AG10803 (cell line): ENCODE measurements around the gene PHF21B.
"Not testable (repeated sequence)": the region's sequence is repeated elsewhere in the genome, so short reads cannot be mapped to it uniquely, and the experiment has no call there.

Experiments
- DNase-seq: peaks from one replicate; pipeline ENCODE4 v3.0.0; 2010; ENCODE audit warnings: low read depth
- H3K4me3 ChIP-seq: 2 replicates; pipeline ENCODE4 v1.5.1; 2011; ENCODE audit warnings: mild to moderate bottlenecking, low read length, control low read depth
- TF ChIP-seq, protein P1 (sequence below): conservative IDR thresholded peaks from 2 replicates; pipeline ENCODE4 v1.5.1; 2011; ENCODE audit warnings: mild to moderate bottlenecking, low read length, control low read depth, inconsistent platforms

Gene PHF21B

DNA sequence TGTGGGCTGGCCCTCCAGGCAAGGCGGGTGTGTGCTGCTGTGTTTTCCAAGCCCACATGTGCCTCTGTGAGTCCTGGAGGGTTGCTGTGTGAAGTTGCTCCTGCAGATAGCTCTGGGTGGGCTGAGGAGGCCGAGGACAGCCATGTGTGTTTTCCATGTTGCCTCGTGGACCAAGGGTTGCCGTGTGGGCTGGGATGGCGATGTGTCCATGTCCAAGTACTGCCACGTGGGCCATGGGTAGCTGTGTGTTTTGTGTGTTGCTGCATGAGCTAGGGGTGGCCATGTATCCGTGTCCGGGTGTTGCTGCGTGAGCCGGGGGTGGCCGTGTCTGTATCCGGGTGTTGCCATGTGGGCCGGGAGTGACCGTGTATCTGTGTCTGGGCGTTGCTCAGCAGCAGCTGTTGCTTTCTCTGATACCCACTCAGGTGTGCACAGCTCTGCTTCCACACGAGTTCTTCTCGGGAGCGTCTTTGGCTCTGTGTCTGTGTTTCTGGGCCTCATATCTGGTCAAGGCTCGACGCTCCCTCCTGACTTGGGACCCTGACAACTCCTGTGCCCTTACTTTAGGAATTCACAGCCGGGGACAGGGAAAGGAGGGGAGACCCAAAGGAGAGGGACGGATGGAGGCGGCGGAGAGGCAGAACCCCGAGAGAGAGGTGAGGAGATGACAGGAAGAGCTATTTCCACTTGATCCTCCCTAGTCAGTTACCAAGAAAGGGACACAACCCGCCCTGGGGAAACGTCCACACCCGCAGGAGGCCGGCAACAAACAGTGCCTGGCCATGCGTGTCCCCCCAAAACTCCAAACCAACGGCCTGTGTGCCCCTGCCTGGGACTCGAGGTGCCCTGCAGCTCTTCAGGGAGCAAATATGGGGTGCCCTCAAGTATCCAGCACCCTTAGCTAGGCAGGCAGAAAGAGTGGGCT, 83.1 kb downstream of the PHF21B start:
- no peak overlapping the region for H3K4me3 ChIP-seq
- TF ChIP-seq, protein P1, sequence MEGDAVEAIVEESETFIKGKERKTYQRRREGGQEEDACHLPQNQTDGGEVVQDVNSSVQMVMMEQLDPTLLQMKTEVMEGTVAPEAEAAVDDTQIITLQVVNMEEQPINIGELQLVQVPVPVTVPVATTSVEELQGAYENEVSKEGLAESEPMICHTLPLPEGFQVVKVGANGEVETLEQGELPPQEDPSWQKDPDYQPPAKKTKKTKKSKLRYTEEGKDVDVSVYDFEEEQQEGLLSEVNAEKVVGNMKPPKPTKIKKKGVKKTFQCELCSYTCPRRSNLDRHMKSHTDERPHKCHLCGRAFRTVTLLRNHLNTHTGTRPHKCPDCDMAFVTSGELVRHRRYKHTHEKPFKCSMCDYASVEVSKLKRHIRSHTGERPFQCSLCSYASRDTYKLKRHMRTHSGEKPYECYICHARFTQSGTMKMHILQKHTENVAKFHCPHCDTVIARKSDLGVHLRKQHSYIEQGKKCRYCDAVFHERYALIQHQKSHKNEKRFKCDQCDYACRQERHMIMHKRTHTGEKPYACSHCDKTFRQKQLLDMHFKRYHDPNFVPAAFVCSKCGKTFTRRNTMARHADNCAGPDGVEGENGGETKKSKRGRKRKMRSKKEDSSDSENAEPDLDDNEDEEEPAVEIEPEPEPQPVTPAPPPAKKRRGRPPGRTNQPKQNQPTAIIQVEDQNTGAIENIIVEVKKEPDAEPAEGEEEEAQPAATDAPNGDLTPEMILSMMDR = no peak
- no peak for DNase-seq

DNA sequence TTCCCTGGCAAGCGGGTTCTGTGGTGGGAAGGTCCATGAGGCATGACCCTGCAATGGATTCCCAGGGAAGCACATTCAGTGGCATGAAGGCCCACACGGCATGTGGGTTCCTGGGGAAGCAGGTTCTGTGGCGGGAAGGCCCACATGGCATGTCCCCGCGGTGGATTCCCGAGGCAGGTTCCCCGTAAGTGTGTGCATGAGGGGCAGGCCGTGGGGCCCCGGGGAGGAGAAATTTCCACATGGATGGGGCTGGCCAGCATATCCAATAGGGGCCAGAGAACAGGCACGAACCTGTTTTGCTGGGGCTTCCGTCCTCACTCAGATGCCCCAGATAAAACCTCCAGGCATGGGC, 83.7 kb downstream of the PHF21B start:
- no peak overlapping the region for H3K4me3 ChIP-seq
- TF ChIP-seq, protein P1 = no peak
- no peak for DNase-seq

DNA sequence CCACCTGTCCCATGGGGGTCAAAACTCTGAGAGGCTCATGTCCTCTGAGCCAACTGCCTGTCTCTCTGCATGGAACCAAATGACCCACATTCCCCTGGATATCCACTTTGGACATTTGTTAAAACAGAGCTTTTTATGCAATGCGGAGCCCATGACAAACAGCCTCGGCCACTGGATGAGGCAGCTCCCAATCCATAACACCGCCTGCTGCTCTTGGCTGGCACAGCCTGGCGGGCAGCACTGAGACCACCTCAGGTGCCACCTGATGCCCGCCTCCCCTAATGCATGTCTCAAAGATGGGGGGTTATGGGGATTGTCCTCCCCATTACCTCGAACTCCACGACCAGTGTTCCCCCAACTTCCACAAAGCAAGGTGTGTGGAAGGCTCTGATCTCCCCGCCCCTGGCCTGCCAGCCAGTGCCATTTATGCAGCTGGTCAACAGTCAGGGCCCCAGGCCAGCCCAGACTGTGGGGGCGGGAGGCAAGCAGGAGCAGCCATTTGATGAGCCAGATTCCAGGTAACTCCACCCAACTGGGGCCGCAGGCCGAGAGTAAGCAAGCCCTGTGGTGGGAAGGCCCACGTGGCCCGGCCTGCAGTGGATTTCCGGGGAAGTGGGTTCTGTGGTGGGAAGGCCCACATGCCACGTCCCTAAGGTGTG, 84.2 kb downstream of the PHF21B start:
- H3K4me3 ChIP-seq = no peak overlapping the region
- TF ChIP-seq, protein P1 = no peak
- DNase-seq = no peak

DNA sequence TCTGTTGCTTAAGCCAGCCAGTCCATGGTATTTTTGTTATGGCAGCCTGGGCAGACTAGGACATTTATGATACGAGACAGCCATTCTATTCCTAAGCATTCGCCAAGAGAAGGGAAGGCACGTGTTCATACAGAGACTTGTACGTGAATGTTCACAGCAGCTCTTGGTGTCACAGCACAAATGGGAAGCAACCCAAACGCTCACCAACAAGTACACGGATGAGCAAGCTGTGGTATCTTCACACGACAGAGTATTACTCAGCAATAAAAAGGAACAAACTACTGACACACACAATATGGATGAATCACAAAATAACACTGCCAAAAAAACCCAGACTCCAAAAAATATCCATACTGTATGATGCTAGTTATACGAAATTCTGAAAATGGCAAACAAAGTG, 85.1 kb downstream of the PHF21B start:
- no peak overlapping the region for H3K4me3 ChIP-seq
- no peak for DNase-seq
- TF ChIP-seq, protein P1 = no peak

DNA sequence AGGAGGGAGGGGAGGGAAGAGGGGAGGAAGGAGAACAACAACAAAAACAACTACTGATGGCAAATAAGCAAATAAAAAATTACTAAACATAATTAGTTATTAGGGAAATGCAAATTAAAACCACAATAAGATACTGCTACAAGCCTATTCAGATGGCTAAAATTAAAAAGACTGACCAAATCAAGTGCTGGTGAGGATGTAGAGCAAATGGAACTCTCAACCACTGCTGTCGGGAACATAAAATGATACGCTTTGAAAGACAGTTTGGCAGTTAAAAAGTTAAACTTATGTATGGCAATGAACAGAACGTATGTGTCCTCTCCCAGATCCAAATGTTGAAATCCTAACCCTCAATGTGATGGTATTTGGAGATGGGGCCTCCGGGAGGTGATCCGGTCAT, 85.7 kb downstream of the PHF21B start:
- TF ChIP-seq, protein P1 = no peak
- DNase-seq = no peak
- H3K4me3 ChIP-seq = no peak overlapping the region

DNA sequence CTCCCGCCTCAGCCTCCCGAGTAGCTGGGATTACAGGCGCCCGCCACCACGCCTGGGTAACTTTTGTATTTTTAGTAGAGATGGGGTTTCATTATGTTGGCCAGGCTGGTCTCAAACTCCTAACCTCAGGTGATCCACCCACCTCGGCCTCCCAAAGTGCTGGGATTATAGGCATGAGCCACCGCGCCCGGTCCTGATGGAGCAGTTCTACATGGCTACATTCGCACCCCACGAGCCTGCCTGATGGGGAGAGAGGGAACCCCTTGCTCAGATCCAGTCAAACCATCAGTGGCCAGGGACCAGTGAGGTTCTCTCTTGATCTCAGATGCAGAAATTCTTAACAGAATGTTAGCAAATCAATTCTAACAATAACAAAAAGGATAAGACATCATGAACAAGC, 88.0 kb downstream of the PHF21B start:
- not testable (repeated sequence) for DNase-seq, H3K4me3 ChIP-seq

- DNase-seq = no peak
- H3K4me3 ChIP-seq = no peak overlapping the region
- TF ChIP-seq, protein P1 = no peak
These were observed 89.6 kb downstream of the PHF21B start for GRCh38 chr22:44920183-44920582.
